ENCODE measurements around the gene ITGA3. TPM values are rescaled to one million over a fixed set of nuclear protein-coding genes. Genes with fewer than 3 reads are reported as not detected.
A peak's percentile ranks its signal among the peaks of the same experiment; 100 is the strongest.

ITGA3 gene
- total and polyA plus RNA-seq, 2 of the 13 experiments (the other 11 are each of a cell fraction or from before 2014, with no cell fraction given), result 0.48 to 0.69 TPM

DNA sequence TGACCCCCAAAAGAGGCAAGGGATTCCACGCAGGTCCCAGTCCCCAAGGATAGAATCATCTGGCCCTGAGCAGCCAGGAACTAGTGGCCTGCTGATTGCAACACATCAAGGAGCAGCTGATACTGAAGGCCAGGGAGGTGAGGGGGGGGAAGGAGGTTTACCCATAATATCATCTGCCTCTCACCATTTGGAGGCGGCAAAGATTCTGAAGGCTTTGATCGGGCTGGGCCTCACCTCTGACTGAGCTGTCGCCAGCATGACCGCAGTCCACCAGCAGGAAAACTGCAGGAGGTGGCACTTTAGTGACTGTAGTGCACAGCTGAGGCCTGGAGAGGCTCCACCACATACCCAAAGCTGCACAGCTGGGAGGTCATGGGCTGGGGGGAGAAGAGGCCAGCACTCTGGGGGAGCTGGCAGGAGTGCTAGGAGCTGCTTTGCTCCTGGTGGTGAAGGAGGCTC lies 20.5 kb upstream of the ITGA3 start:
- no TSS peak for BruUV-seq (replicated peaks)
- peak; percentile 28 for FAIRE-seq
- no peak overlapping the region for H3K9ac ChIP-seq (ENCODE audit: insufficient read depth, low read depth, low read length)
- H3K79me2 ChIP-seq (ENCODE audit: insufficient read depth, low read length), result no peaks in the 10 kb centered on the region
- H3K36me3 ChIP-seq (replicated peaks in 1 of 2; ENCODE audit: control insufficient read depth in 1 of 2, insufficient read depth in 2 of 2, low read length in 2 of 2), result no peaks in the 10 kb centered on the region
- ATAC-seq, result peak; percentile 87
- H3K27me3 ChIP-seq (ENCODE audit: control insufficient read depth in 1 of 2, insufficient read depth in 2 of 2, low read length in 2 of 2), result peaks cover 0 to 9% of the 10 kb centered on the region in 2 experiments; a peak in 3 of 5 replicates
- in situ Hi-C loops (cut with HindIII; ENCODE audit: extremely low pct_ligation_motif_present, low pct_unique_long_range_greater_than_20kb) (no loop called here), intact Hi-C loops (cut with micrococcal nuclease; ENCODE audit: unreplicated experiment) (no loop called here)
- H3K9me3 ChIP-seq (ENCODE audit: low read length), result no peaks in the 10 kb centered on the region
- H3K27ac ChIP-seq (ENCODE audit: extremely low read length, insufficient read depth, low read length), result no peak overlapping the region
- DNase-seq (ENCODE audit: low spot score), result peak; percentile 45
- no peak overlapping the region for H2AFZ ChIP-seq (ENCODE audit: low read length)
- H3K4me2 ChIP-seq (ENCODE audit: low read depth, low read length), result peak overlapping the region; percentile 33; the same call in 1 of the 2 replicates
- H3K4me1 ChIP-seq (ENCODE audit: insufficient read depth, low read length), result peaks cover 34% of the 10 kb centered on the region
- ChIA-PET POLR2A (interaction anchor here (0.6 kb wide), 1 partner anchor 538 kb away, joined by 4 read pairs; no protein-coding TSS in a partner anchor), CTCF (ENCODE audit: low intra/inter-chr PET ratio, low total read pairs) (no interaction called here)
- WGBS (ENCODE audit: low lambda C conversion rate), result 0% methylated on average over 5 of the region's 5 CpGs
- H3K4me3 ChIP-seq (replicated peaks in 1 of 3; ENCODE audit: insufficient read depth in 1 of 3, low read depth in 2 of 3, low read length in 3 of 3), result no peak overlapping the region; a peak in 1 of 6 replicates
- H4K20me1 ChIP-seq (ENCODE audit: insufficient read depth, low read length), result no peaks in the 10 kb centered on the region
- TF ChIP-seq DMAP1 (CRISPR knock-in tag; IDR thresholded peaks at IDR 0.05) (no peak), ZNF788 (CRISPR knock-in tag; IDR thresholded peaks at IDR 0.05; ENCODE audit: borderline replicate concordance) (no peak), ZNF768 (CRISPR knock-in tag; IDR thresholded peaks at IDR 0.05) (peak; percentile 87), ESRRA (CRISPR knock-in tag; IDR thresholded peaks at IDR 0.05; ENCODE audit: low read depth) (no peak), ELF4 (CRISPR knock-in tag; IDR thresholded peaks at IDR 0.05; ENCODE audit: borderline replicate concordance) (no peak), CEBPB (IDR thresholded peaks at IDR 0.05; ENCODE audit: borderline replicate concordance, low read depth, low read length) (peak; percentile 59; the same call in 1 of the 2 replicates)
- TF ChIP-seq, protein P1, sequence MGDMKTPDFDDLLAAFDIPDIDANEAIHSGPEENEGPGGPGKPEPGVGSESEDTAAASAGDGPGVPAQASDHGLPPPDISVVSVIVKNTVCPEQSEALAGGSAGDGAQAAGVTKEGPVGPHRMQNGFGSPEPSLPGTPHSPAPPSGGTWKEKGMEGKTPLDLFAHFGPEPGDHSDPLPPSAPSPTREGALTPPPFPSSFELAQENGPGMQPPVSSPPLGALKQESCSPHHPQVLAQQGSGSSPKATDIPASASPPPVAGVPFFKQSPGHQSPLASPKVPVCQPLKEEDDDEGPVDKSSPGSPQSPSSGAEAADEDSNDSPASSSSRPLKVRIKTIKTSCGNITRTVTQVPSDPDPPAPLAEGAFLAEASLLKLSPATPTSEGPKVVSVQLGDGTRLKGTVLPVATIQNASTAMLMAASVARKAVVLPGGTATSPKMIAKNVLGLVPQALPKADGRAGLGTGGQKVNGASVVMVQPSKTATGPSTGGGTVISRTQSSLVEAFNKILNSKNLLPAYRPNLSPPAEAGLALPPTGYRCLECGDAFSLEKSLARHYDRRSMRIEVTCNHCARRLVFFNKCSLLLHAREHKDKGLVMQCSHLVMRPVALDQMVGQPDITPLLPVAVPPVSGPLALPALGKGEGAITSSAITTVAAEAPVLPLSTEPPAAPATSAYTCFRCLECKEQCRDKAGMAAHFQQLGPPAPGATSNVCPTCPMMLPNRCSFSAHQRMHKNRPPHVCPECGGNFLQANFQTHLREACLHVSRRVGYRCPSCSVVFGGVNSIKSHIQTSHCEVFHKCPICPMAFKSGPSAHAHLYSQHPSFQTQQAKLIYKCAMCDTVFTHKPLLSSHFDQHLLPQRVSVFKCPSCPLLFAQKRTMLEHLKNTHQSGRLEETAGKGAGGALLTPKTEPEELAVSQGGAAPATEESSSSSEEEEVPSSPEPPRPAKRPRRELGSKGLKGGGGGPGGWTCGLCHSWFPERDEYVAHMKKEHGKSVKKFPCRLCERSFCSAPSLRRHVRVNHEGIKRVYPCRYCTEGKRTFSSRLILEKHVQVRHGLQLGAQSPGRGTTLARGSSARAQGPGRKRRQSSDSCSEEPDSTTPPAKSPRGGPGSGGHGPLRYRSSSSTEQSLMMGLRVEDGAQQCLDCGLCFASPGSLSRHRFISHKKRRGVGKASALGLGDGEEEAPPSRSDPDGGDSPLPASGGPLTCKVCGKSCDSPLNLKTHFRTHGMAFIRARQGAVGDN (CRISPR knock-in tag; IDR thresholded peaks at IDR 0.05), result 0 out of 2 replicates have a peak, but pooled peaks have one; percentile 7
- TF ChIP-seq, protein P2, sequence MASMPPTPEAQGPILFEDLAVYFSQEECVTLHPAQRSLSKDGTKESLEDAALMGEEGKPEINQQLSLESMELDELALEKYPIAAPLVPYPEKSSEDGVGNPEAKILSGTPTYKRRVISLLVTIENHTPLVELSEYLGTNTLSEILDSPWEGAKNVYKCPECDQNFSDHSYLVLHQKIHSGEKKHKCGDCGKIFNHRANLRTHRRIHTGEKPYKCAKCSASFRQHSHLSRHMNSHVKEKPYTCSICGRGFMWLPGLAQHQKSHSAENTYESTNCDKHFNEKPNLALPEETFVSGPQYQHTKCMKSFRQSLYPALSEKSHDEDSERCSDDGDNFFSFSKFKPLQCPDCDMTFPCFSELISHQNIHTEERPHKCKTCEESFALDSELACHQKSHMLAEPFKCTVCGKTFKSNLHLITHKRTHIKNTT (CRISPR knock-in tag; IDR thresholded peaks at IDR 0.05), result no peak
- TF ChIP-seq, protein P3, sequence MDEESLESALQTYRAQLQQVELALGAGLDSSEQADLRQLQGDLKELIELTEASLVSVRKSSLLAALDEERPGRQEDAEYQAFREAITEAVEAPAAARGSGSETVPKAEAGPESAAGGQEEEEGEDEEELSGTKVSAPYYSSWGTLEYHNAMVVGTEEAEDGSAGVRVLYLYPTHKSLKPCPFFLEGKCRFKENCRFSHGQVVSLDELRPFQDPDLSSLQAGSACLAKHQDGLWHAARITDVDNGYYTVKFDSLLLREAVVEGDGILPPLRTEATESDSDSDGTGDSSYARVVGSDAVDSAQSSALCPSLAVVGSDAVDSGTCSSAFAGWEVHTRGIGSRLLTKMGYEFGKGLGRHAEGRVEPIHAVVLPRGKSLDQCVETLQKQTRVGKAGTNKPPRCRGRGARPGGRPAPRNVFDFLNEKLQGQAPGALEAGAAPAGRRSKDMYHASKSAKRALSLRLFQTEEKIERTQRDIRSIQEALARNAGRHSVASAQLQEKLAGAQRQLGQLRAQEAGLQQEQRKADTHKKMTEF (CRISPR knock-in tag; IDR thresholded peaks at IDR 0.05), result no peak
- TF ChIP-seq, protein P4, sequence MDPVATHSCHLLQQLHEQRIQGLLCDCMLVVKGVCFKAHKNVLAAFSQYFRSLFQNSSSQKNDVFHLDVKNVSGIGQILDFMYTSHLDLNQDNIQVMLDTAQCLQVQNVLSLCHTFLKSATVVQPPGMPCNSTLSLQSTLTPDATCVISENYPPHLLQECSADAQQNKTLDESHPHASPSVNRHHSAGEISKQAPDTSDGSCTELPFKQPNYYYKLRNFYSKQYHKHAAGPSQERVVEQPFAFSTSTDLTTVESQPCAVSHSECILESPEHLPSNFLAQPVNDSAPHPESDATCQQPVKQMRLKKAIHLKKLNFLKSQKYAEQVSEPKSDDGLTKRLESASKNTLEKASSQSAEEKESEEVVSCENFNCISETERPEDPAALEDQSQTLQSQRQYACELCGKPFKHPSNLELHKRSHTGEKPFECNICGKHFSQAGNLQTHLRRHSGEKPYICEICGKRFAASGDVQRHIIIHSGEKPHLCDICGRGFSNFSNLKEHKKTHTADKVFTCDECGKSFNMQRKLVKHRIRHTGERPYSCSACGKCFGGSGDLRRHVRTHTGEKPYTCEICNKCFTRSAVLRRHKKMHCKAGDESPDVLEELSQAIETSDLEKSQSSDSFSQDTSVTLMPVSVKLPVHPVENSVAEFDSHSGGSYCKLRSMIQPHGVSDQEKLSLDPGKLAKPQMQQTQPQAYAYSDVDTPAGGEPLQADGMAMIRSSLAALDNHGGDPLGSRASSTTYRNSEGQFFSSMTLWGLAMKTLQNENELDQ (CRISPR knock-in tag; IDR thresholded peaks at IDR 0.05; ENCODE audit: borderline replicate concordance), result no peak
- TF ChIP-seq, protein P5, sequence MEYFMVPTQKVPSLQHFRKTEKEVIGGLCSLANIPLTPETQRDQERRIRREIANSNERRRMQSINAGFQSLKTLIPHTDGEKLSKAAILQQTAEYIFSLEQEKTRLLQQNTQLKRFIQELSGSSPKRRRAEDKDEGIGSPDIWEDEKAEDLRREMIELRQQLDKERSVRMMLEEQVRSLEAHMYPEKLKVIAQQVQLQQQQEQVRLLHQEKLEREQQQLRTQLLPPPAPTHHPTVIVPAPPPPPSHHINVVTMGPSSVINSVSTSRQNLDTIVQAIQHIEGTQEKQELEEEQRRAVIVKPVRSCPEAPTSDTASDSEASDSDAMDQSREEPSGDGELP (IDR thresholded peaks at IDR 0.05; ENCODE audit: borderline replicate concordance, low read depth), result peak; percentile 58; the same call in 1 of the 2 replicates
- TF ChIP-seq, protein P6, sequence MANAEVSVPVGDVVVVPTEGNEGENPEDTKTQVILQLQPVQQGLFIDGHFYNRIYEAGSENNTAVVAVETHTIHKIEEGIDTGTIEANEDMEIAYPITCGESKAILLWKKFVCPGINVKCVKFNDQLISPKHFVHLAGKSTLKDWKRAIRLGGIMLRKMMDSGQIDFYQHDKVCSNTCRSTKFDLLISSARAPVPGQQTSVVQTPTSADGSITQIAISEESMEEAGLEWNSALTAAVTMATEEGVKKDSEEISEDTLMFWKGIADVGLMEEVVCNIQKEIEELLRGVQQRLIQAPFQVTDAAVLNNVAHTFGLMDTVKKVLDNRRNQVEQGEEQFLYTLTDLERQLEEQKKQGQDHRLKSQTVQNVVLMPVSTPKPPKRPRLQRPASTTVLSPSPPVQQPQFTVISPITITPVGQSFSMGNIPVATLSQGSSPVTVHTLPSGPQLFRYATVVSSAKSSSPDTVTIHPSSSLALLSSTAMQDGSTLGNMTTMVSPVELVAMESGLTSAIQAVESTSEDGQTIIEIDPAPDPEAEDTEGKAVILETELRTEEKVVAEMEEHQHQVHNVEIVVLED (CRISPR knock-in tag; IDR thresholded peaks at IDR 0.05; ENCODE audit: borderline replicate concordance), result no peak
